CD1c-positive myeloid dendritic cell (primary cell): ENCODE measurements around the gene MCOLN2.

Experiments
- DNase-seq: peaks from one replicate; pipeline ENCODE4 v3.0.0-alpha.2; 2016; ENCODE audit errors: extremely low spot score

Gene MCOLN2

DNA sequence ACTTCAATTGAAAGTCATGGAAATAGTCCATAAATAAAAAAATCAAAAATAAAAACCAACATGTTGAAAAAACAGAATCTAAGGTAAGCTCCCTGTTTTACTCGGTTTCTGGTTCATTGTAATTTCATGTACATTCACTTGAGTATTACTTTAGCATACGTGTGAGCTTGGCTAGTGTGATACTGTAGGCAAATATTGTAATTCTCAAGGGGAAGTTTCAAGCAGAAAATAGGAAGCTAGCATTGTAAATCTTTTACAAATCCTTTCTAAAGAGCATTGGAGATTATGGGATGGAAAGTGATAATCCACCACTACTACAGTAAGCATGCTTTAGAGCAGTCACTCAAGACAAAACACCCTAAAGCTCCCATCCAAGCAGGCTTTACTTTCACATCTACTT lies 100.6 kb downstream of the MCOLN2 start:
- DNase-seq: no peak

GRCh38 chr1:84892705-84893618 lies 104.0 kb downstream of the MCOLN2 start, which contains the start of gene LPAR3:
TSS of gene LPAR3 (minus strand) at chr1:84893206. CDS start at chr1:84866120, 27,086 bp downstream.
- DNase-seq: no peak

DNA sequence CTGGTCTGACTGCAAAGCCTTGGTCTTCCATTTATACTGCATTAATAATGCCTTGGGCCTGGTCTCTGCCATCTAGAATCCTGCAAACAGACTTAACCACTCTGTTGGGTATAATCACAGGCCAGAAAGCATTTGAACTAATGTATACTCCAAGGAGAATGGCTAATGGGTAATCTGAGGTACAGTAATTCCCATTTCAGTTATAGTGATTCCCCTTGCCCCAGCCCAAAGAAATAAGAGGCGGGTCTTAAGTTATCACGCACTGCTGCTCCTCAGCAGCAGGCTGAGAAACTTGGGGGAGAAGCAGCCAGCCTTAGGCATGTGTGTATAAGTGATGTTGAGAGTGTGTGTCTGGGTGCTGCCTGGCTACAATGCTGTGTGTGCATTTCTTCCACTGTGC lies 106.3 kb downstream of the MCOLN2 start:
- DNase-seq: no peak

DNA sequence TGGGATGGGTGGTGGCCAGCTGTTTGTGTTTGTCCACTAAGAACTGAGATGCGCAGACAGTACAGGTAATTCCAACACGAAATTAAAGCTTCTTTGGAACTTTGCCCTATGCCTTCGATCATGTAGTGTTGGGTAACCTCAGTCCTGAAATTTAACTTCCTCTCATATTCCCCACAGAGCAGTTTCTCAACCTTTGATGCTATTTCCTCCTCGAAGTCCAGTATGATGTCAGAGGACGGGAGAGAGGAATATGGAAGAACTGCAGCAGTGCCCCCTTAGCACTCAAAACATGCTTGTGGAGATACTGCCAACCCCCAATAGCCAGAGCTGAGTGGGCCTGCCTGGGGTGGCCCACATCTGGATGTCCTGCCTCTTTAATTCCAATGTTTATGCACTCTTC lies 107.5 kb downstream of the MCOLN2 start:
- DNase-seq: peak; percentile 44

GRCh38 chr1:84888753-84889152 lies 108.2 kb downstream of the MCOLN2 start:
- DNase-seq: no peak

- no peak for DNase-seq
Measured at GRCh38 chr1:84887261-84887934, 109.5 kb downstream of the MCOLN2 start.

- no peak for DNase-seq
Measured at GRCh38 chr1:84885469-84885868, 111.4 kb downstream of the MCOLN2 start.

GRCh38 chr1:84884671-84885389 lies 112.1 kb downstream of the MCOLN2 start:
- DNase-seq: no peak

DNA sequence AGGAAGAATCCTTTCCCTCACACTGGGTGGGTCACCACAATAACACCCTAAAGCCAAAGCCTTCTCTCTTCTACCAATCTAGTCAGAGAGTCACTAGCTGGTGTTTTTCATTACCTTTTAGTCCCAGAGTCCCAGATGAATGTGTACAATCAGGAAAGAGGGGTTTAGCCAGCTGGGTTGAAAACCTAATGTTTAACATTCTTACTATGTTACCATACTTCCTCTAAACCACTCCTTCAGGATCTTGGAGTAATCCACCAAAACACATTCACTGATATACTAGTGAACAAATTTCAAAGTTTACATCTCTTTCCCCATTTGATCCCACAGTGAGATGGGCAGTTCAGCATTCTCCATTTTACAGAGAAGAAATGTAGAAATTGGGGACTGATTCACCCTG lies 113.6 kb downstream of the MCOLN2 start:
- DNase-seq: no peak

DNA sequence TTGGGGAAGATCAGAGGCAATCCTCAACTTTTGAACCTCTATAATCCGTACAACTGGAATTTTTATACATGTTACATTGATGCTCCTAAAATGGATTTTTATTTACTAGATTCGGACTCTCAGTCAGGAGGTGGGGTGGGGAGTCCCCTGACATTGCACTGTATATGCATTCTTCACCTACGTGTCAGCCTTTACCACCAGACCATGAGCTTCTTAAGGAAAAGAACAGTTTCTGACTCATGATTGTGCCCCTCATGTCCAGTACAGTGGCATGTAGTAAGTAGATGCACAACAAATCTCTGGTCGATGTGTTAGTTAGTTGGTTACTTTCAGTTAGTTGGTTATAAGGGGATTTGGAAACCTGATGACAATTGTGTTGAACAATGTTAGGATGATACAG lies 119.3 kb downstream of the MCOLN2 start:
- no peak for DNase-seq

- no peak for DNase-seq
Measured at GRCh38 chr1:84876353-84876752, 120.6 kb downstream of the MCOLN2 start.
